Measurements from ENCODE around the gene ITLN1. TPM values are rescaled to one million over a fixed set of nuclear protein-coding genes. Genes with fewer than 3 reads are reported as not detected.

ITLN1 gene
- polyA plus RNA-seq, 1 experiment = not detected

DNA sequence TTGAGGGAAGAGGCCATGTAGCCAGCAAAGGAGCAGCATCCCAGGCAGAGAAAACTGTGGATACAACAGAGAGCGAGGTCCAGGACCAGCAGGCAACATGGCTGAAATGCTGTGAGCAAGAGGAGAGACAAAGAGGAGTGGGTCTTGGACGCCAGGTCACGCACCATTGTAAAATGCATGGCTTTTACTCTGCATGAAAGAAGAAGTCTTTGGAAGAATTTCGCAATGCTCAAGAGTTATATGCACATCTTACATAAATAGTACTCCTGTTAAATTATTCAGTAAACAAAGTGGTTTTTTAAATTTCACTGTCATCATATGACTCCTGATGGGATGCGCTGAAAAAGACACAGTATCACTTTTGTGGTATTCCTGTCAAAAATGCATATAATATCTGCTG lies 25.8 kb downstream of the ITLN1 start:
- DNase-seq (ENCODE audit: low read depth) = no peak
- POLR2A ChIA-PET = no interaction called here
- Histone ChIP-seq H3K36me3 (ENCODE audit: control insufficient read depth, insufficient read depth, low read length) (no peaks in the 10 kb centered on the region), H3K4me3 (ENCODE audit: low read depth, low read length) (no peak overlapping the region), H3K27me3 (ENCODE audit: control insufficient read depth, insufficient read depth, low read length) (no peaks in the 10 kb centered on the region)
- CTCF ChIA-PET = no interaction called here
- TF ChIP-seq, protein P1, sequence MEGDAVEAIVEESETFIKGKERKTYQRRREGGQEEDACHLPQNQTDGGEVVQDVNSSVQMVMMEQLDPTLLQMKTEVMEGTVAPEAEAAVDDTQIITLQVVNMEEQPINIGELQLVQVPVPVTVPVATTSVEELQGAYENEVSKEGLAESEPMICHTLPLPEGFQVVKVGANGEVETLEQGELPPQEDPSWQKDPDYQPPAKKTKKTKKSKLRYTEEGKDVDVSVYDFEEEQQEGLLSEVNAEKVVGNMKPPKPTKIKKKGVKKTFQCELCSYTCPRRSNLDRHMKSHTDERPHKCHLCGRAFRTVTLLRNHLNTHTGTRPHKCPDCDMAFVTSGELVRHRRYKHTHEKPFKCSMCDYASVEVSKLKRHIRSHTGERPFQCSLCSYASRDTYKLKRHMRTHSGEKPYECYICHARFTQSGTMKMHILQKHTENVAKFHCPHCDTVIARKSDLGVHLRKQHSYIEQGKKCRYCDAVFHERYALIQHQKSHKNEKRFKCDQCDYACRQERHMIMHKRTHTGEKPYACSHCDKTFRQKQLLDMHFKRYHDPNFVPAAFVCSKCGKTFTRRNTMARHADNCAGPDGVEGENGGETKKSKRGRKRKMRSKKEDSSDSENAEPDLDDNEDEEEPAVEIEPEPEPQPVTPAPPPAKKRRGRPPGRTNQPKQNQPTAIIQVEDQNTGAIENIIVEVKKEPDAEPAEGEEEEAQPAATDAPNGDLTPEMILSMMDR (IDR thresholded peaks at IDR 0.05; ENCODE audit: insufficient read depth, low read depth, low read length) = no peak

DNA sequence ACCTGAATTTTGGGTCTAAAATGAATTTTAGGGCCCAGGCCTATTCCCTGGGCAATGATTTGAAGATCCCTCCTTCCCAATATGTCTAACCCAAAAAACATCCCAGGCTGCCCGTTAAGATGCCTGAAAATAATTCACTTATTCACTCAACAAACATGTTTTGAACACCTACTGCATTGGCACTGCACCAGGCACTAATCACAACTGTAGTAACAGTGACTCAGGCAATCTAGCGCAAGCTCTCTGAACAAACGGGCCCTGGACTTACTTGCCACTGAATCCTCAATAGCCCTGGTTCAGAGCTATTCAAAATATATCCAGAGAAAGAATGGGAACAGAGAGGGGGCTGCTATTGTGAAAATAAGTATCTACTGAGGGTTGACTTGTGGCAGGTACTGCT lies 26.5 kb downstream of the ITLN1 start:
- TF ChIP-seq, protein P1 (IDR thresholded peaks at IDR 0.05; ENCODE audit: insufficient read depth, low read depth, low read length) = no peak
- DNase-seq (ENCODE audit: low read depth) = no peak
- H3K4me3 ChIP-seq (ENCODE audit: low read depth, low read length) = no peak overlapping the region
- H3K27me3 ChIP-seq (ENCODE audit: control insufficient read depth, insufficient read depth, low read length) = no peaks in the 10 kb centered on the region
- ChIA-PET CTCF (no interaction called here), POLR2A (no interaction called here)
- H3K36me3 ChIP-seq (ENCODE audit: control insufficient read depth, insufficient read depth, low read length) = no peaks in the 10 kb centered on the region

DNA sequence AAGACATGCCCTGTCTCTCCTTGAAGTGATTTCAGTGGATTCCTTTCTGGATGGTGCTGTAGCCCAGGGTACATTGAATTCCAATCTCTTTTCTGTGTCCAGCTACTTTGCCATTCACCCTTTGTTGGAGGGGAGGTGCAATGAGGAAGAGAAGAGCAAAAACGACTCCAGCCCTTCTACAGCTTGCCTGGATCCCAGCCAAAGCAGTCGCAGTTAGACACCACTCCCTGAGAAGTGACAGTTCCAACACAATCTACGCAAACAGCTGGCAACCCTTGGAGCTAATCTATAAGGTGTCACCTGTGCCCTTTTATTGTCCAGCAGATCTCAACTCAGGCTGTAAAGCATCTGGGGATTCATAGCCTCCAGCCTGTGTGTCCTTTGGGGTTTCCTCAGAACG lies 26.9 kb downstream of the ITLN1 start:
- Histone ChIP-seq H3K36me3 (ENCODE audit: control insufficient read depth, insufficient read depth, low read length) (no peaks in the 10 kb centered on the region), H3K4me3 (ENCODE audit: low read depth, low read length) (no peak overlapping the region), H3K27me3 (ENCODE audit: control insufficient read depth, insufficient read depth, low read length) (no peaks in the 10 kb centered on the region)
- ChIA-PET POLR2A (no interaction called here), CTCF (no interaction called here)
- TF ChIP-seq, protein P1 (IDR thresholded peaks at IDR 0.05; ENCODE audit: insufficient read depth, low read depth, low read length) = no peak
- DNase-seq (ENCODE audit: low read depth) = no peak

DNA sequence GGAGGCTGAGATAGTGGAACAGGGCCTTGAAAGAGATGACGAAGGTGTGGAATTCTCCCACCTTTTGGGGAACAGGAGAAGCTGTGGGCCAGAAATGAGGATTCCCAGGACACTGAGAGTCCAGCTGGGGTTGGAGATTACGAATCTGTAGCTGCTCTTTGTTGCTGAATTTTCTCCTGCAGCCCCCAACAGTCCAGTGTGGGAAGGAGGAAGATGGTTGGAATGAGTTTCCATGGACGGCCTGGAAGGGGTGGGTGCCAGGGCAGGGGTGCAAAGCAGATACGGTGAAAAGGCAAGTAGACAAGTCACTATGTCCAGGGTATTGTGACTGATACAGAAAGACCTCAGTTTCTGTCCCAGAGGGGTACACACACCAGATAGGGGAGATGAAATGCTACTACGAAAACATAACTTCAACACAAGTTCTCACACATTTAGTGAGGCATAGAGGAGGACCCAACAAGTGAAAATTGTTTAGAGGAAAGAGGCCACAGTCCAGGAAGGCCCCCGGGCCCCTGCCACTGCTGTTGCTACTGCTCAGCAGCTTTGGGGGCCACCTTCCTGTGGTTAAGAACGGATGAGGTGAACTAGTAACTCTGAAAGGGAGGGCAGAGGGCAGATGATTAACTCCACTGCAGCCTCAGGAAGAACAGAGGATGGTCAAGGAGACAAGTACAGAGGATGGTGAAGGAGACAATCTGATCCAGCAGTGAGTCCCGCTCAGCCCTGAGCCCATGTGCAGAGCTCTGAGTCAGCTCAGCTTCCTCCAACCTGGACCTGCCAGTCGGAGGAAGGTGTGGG lies 29.6 kb downstream of the ITLN1 start:
- TF ChIP-seq, protein P1 (IDR thresholded peaks at IDR 0.05; ENCODE audit: insufficient read depth, low read depth, low read length) = no peak
- H3K27me3 ChIP-seq (ENCODE audit: control insufficient read depth, insufficient read depth, low read length) = no peaks in the 10 kb centered on the region
- CTCF ChIA-PET = interaction anchor here (0.8 kb wide), 1 partner anchor 11 kb away, joined by 4 read pairs; no protein-coding TSS in a partner anchor

GRCh38 chr1:160853754-160854153 lies 31.2 kb downstream of the ITLN1 start:
- CTCF ChIA-PET = no interaction called here
- Histone ChIP-seq H3K27me3 (ENCODE audit: control insufficient read depth, insufficient read depth, low read length) (no peaks in the 10 kb centered on the region), H3K36me3 (ENCODE audit: control insufficient read depth, insufficient read depth, low read length) (no peaks in the 10 kb centered on the region), H3K4me3 (ENCODE audit: low read depth, low read length) (no peak overlapping the region)
- POLR2A ChIA-PET = no interaction called here
- no peak for DNase-seq (ENCODE audit: low read depth)
- TF ChIP-seq, protein P1 (IDR thresholded peaks at IDR 0.05; ENCODE audit: insufficient read depth, low read depth, low read length) = no peak

More for the DNA sequence above, 29.6 kb downstream of the ITLN1 start:
- DNase-seq (ENCODE audit: low read depth) = no peak
- POLR2A ChIA-PET = no interaction called here
- H3K4me3 ChIP-seq (ENCODE audit: low read depth, low read length) = no peak overlapping the region
- no peaks in the 10 kb centered on the region for H3K36me3 ChIP-seq (ENCODE audit: control insufficient read depth, insufficient read depth, low read length)

Data from BJ (cell line).